Measurements from ENCODE around the gene NDUFV3.
"Not testable (repeated sequence)": the region's sequence is repeated elsewhere in the genome, so short reads cannot be mapped to it uniquely, and the experiment has no call there.

Gene NDUFV3

GRCh38 chr21:42892931-42893755 lies at the start of gene NDUFV3:
TSS of gene NDUFV3 (plus strand) at chr21:42893309. CDS start at chr21:42893334, 25 bp downstream.
- peak; percentile 100 for DNase-seq

- no peak for DNase-seq
Observed at GRCh38 chr21:42844411-42845113, 48.5 kb upstream of the NDUFV3 start.

- DNase-seq = no peak
Observed at GRCh38 chr21:42845296-42845965, 47.7 kb upstream of the NDUFV3 start.

- DNase-seq = peak; percentile 1
Observed at GRCh38 chr21:42846221-42846620, 46.9 kb upstream of the NDUFV3 start.

- no peak for DNase-seq
Observed at GRCh38 chr21:42847051-42847707, 45.9 kb upstream of the NDUFV3 start.

DNA sequence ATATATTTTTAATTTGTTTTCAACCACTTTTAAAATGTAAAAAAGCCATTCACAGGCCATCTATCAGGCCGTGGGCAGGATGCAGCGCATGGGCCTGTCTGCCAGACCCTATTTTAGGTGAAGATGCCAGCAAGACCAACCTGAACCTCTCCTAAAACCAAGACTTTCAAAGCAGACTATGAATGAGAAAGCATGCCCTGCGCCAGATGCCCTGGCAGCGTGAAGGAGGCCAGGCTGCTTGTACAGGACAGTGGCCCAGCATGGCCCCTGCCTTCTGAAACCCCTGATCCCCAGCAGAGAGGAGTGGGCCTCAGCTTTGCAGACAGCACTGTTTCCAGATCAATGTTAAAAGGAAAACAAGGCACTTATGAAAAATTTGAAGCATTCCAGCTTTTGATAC lies 45.4 kb upstream of the NDUFV3 start:
- DNase-seq = no peak

- DNase-seq = not testable (repeated sequence)
Observed at GRCh38 chr21:42848144-42848931, 44.8 kb upstream of the NDUFV3 start.

DNA sequence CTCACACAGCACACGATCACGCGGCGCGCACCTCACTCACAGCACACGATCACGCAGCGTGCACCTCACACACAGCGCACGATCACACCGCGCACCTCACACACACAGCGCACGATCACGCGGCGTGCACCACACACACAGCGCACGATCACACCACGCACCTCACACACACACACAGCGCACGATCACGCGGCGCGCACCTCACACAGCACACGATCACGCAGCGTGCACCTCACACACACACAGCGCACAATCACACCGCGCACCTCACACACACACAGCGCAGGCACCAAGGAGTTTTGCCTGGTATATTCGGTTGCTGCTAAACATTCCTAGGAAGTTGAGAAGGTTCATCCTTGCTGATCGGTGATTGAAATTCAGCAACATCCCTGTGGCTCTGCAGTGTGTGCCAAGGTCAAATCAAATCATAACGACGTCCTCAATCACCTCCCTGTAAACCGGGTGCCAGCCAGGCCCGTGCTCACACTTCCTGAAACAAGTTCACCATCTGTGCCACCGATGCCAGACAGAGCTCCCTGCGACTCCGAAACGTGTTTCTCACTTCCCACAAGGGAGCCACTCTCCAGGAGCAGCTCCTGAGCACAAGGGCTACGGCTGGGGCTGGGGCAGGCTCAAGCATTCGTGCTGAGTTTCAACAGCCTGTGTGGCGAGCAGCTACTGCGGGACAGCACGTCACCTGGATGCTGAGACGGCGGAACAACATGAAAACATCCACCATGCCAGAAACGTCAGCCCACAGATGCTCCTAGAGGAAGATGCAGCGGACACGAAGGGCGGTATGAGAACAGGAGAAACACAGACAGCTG lies 44.0 kb upstream of the NDUFV3 start:
- no peak for DNase-seq

- DNase-seq = no peak
Observed at GRCh38 chr21:42849759-42850412, 43.2 kb upstream of the NDUFV3 start.

DNA sequence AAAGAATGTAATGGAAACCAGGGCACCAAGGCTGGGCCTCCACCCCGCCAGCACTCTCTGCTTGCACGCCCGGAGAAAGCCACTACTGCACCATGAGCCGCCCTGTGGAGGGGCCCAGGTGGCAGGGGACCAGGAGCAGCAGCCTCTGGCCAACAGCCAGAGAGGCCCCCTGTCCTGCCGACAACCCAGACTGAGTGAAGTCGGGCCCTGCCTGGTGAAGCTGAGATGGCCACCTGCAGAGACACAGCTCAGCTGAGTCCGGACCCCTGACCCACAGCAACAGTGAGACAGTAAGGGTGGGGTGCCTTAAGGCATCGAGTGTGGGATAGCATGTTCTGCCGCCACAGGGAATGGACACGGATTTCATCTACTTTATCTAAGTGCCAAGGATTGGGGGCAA lies 42.6 kb upstream of the NDUFV3 start:
- no peak for DNase-seq

DNA sequence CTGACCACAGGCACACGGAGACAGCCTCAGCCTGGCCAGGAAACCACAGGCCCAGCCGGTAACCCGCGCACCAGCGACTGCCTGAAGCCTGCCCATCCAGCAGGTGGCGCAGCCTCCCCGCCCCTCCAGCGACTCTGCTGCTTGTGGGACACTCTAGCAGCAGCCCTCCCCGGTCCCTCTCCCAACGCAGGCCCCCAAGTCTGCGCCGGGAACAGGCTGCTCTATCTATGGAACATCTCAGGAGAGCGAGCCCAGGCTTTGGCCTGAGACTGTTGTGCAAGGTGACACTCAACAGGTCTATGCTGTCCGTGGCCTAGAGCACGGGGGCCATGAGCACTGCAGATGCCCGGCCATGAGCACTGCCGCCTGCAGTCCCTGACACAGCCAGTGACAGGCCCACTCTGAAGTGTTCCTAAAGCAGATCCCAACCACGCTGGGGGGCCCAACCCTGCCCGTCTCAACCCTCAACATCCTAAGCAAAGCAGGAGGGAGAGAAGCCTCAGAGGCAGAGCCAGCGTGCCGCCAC lies 42.2 kb upstream of the NDUFV3 start:
- peak; percentile 62 for DNase-seq

GRCh38 chr21:42851812-42852665 lies 41.1 kb upstream of the NDUFV3 start:
- DNase-seq = no peak

GRCh38 chr21:42852925-42853570 lies 40.1 kb upstream of the NDUFV3 start:
- DNase-seq = no peak

GRCh38 chr21:42853621-42854020 lies 39.5 kb upstream of the NDUFV3 start:
- DNase-seq = no peak

DNA sequence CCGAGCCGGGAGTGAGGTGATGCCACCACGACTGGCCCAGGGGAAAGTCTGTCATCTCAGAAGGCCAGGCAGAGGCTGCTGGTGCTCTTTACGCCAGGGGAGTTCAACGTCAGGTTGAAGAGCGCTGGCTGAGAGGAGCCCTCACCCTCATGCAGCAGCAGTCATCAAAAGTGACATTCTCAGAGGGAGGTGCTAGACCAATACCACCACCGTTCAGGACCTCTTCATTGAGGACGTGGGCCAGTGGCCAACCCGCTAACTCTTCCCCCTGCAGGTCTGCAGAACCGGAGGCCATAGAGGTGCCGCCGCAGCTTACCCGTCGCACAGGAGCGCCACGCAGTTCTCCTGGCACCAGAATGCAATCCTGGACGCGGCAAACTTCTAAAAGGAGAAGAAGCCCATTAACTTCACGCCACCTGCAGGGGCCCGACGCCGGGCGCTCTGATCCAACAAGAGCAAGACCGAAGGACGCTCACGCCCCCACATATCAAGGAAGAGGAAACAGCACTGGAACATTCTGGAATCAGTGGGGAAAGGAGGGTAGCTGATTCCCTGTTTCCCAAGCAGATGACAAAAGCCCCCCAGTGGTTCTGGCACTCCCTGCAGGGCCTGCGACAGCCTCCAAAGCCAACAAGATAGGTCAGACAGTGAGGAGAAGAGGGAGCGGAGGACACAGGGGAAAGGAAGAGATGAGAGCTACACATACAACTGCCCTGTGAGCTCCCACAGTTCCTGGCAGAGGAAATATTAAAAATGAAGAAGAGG lies 38.7 kb upstream of the NDUFV3 start:
- no peak for DNase-seq

GRCh38 chr21:42855171-42855936 lies 37.8 kb upstream of the NDUFV3 start:
- DNase-seq = no peak

GRCh38 chr21:42855937-42856335 lies 37.2 kb upstream of the NDUFV3 start:
- DNase-seq = no peak
